GM12875 (cell line): ENCODE results near the gene PICALM.

ENCODE experiments used
- H3K4me3 ChIP-seq: one replicate; pipeline ENCODE4 v1.5.1; 2011; ENCODE audit warnings: low read depth, low read length, control low read depth
- CTCF ChIP-seq: IDR thresholded peaks from 2 replicates; pipeline ENCODE4 v1.5.1; 2011; ENCODE audit warnings: low read depth, mild to moderate bottlenecking, control low read depth, inconsistent platforms, low read length, moderate library complexity, borderline replicate concordance; ENCODE audit not compliant: insufficient read depth

PICALM gene

GRCh38 chr11:86066657-86067008, 2.3 kb downstream of the PICALM start:
- H3K4me3 ChIP-seq = peak overlapping the region; percentile 98
- no peak for TF ChIP-seq CTCF

- H3K4me3 ChIP-seq = peak overlapping the region; percentile 98
- no peak for TF ChIP-seq CTCF
These were observed 2.9 kb downstream of the PICALM start for GRCh38 chr11:86066033-86066432.

DNA sequence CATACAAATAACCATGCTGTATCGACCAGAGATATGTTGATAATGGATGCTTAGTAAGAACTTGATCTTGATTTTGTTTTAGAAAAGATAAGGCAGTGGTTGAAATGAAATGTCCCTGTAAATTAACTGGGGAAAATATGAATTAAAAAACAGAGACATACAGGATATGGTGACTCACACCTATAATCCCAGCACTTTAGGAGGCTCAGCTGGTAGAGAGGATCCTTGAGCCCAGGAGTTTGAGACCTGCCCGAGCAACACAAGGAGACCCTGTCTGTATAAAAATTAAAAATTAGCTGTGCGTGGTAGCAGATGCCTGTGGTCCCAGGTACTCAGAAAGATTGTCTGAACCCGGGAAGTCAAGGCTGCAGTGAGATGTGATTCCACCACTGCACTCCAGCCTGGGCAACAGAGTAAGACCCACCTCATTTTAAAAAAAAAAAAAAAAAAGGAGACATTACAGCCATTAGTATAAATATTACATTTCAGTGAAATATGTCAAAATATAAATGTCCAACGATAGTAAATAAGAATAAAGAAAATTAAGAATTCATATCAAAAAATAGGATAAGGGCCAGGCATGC, 4.6 kb downstream of the PICALM start:
- no peak overlapping the region for H3K4me3 ChIP-seq
- TF ChIP-seq CTCF = no peak

DNA sequence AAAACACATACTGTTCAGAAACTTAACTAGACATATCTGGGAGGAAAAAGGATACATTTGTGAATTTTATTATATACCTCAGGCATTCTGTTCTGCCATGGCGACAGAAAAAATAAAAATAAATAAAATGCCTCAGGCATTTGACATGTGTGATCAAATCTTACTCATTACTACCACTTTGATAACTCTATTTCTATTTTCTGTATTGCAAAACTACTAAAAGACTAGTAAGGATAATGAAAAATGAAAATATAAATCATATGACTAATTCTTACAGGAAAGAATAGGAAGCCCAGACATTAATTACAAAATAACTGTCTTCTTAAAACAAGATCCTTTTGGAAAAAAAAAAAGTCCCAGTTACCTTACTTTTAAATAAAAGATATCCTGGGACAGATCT, 5.3 kb downstream of the PICALM start:
- H3K4me3 ChIP-seq = no peak overlapping the region
- TF ChIP-seq CTCF = no peak

DNA sequence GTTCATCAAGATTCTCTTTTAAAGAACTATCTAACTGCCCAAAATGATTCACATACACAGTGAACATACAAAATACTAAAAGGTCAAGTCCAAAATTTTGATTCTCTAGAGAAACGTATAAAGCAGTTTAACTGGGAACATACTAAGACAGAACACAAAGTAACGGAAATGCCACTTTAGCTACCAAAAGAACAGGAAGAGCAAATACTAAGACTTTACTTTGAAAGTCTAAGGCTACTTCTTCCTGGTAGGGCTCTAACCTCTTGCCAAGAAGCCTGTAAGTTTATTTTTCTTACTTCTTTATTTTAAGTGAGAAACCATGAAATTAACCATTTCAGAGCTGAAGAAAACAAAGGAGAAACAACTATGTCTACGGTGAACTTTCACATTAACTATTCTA, 6.2 kb downstream of the PICALM start:
- no peak overlapping the region for H3K4me3 ChIP-seq
- TF ChIP-seq CTCF = no peak

- no peak overlapping the region for H3K4me3 ChIP-seq
- no peak for TF ChIP-seq CTCF
These were observed 7.2 kb downstream of the PICALM start for GRCh38 chr11:86061483-86062205.

DNA sequence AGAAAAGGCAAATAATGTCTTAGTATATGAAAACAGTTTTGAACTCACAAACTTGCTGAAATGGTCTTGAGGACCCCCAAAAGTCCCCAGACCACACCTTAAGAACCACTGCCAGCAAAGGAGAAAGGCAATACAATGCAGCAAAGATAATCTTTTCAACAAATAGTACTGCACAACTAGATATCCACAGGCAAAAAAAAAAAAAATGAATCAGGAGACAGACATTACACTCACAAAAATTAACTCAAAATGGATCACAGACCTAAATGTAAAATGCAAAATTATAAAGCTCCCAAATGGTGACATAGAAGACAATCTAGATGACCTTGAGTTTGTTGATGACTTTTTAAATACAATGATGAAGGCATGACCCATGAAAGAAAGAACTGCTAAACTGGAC, 8.3 kb downstream of the PICALM start:
- no peak for TF ChIP-seq CTCF
- no peak overlapping the region for H3K4me3 ChIP-seq
